Transverse colon (tissue), 4 donors: ENCODE results near the gene ATF6. TPM values are rescaled to one million over a fixed set of nuclear protein-coding genes. Genes with fewer than 3 reads are reported as not detected.

ENCODE experiments used
- DNase-seq: peaks from one replicate; pipeline ENCODE4 v3.0.0-alpha.2; 2019
- H3K27ac ChIP-seq, 4 donors: fragments of 200-600 bp; sonication (generic); 2 replicates each; pipeline ENCODE4 v1.5.1; 2016 to 2018; ENCODE audit warnings: inconsistent platforms in 4 of 4
- H3K27me3 ChIP-seq: fragments of 200-600 bp; sonication (generic); 2 replicates; pipeline ENCODE4 v1.5.1; 2017; ENCODE audit warnings: inconsistent platforms
- H3K36me3 ChIP-seq, 4 donors: fragments of 200-600 bp; sonication (generic); 2 replicates each; pipeline ENCODE4 v1.5.1; 2017 to 2019; ENCODE audit warnings: inconsistent platforms in 4 of 4
- H3K4me1 ChIP-seq, 4 donors: fragments of 200-600 bp; sonication (generic); 2 replicates each; pipeline ENCODE4 v1.5.1; 2017 to 2020; ENCODE audit warnings: inconsistent platforms in 4 of 4
- H3K4me3 ChIP-seq, 4 donors: fragments of 200-600 bp; sonication (generic); 1 replicate in 1 of 4; 2 replicates in 3 of 4; pipeline versions ENCODE4 v1.5.1 to v1.6.1; 2017 to 2019; ENCODE audit warnings: inconsistent platforms in 4 of 4
- H3K9me3 ChIP-seq, 2 donors: fragments of 200-600 bp; sonication (generic); 2 replicates each; pipeline ENCODE4 v1.5.1; 2017 to 2019; ENCODE audit warnings: inconsistent platforms in 2 of 2
- CTCF ChIP-seq, 5 experiments: fragments of 200-600 bp in 3 of 5; fragments of 450-650 bp in 2 of 5; sonication (generic) in 3 of 5; IDR thresholded peaks; 1 replicate in 2 of 5; 2 replicates in 3 of 5; pipeline ENCODE4 v1.5.1; 2016 to 2017; ENCODE audit warnings: antibody characterized with exemption in 5 of 5, inconsistent platforms in 3 of 5, mild to moderate bottlenecking in 2 of 5, moderate library complexity in 1 of 5
- EP300 ChIP-seq: sonication (generic); formaldehyde crosslinking; IDR thresholded peaks from one replicate; pipeline ENCODE4 v1.6.1; 2017; ENCODE audit warnings: antibody characterized with exemption, low read depth
- POLR2A ChIP-seq: fragments of 450-650 bp; IDR thresholded peaks from one replicate; pipeline ENCODE4 v1.6.1; 2016; ENCODE audit warnings: antibody characterized with exemption, mild to moderate bottlenecking, moderate library complexity
- POLR2AphosphoS5 ChIP-seq, 3 donors: sonication (generic); formaldehyde crosslinking; IDR thresholded peaks; one replicate each; pipeline ENCODE4 v1.6.1; 2016; ENCODE audit warnings: antibody characterized with exemption in 3 of 3
- WGBS, 2 donors: methylation state at CpG; one replicate each; pipeline ENCODE4 v1.1.5; 2018; ENCODE audit warnings: low coverage in 1 of 2; 5-methylcytosine and 5-hydroxymethylcytosine counted together
- in situ Hi-C, 4 donors: fragments of 200-750 bp; cut with MboI; loops; one replicate each; pipeline versions ENCODE4 v1.15.0 to v1.15.1; 2017; ENCODE audit warnings: low sequenced_read_pairs in 3 of 4, low pct_ligation_motif_present in 1 of 4, low pct_unique_long_range_greater_than_20kb in 1 of 4
- intact Hi-C: fragments of 100-400 bp; cut with DNase I; formaldehyde crosslinking; loops from one replicate; pipeline ENCODE4 v1.15.1; 2023; ENCODE audit warnings: low total_unique reads
- total RNA-seq, 4 donors: library from RNA; depleted of rRNA; stranded (reverse); fragments of >200 nt; gene quantifications; one replicate each; pipeline ENCODE4 v1.1.0, GENCODE V29; 2016

ATF6 gene
- total RNA-seq, 4 donors from 2014 or later, result 10.8 to 45.8 (median 23.0) TPM

GRCh38 chr1:161948435-161948834 lies 182.3 kb downstream of the ATF6 start:
- 51 to 58% methylated on average over 4 of the region's 4 CpGs for WGBS, 2 donors
- no peak for DNase-seq
- in situ Hi-C loops, result no loop called here
- peaks cover 6 to 22% (median 12%) of the 10 kb centered on the region in 4 donors for H3K4me1 ChIP-seq
- H3K27ac ChIP-seq, result peak overlapping the region in 1 of 4 donors; percentile 26
- H3K4me3 ChIP-seq, result no peak overlapping the region
- H3K27me3 ChIP-seq, result no peaks in the 10 kb centered on the region
- H3K9me3 ChIP-seq, result no peaks in the 10 kb centered on the region
- H3K36me3 ChIP-seq, result no peaks in the 10 kb centered on the region
- TF ChIP-seq CTCF (IDR thresholded peaks at IDR 0.05), result no peak
- TF ChIP-seq POLR2AphosphoS5 (IDR thresholded peaks at IDR 0.05), result no peak
- no peak for TF ChIP-seq EP300
- intact Hi-C loops, result no loop called here

- no peak for DNase-seq
- intact Hi-C loops, result no loop called here
- WGBS, 2 donors, result 80 to 83% methylated on average over 1 to 2 of the region's 2 CpGs
- no peak overlapping the region for H3K4me3 ChIP-seq
- no peaks in the 10 kb centered on the region for H3K27me3 ChIP-seq
- H3K36me3 ChIP-seq, result no peaks in the 10 kb centered on the region
- H3K4me1 ChIP-seq, result peaks cover 7 to 33% (median 18%) of the 10 kb centered on the region in 4 donors
- no peaks in the 10 kb centered on the region for H3K9me3 ChIP-seq
- in situ Hi-C loops, result no loop called here
- no peak for TF ChIP-seq EP300
- TF ChIP-seq POLR2A, result no peak
- no peak for TF ChIP-seq CTCF (IDR thresholded peaks at IDR 0.05)
- no peak for TF ChIP-seq POLR2AphosphoS5 (IDR thresholded peaks at IDR 0.05)
- H3K27ac ChIP-seq, result no peak overlapping the region
These were observed 183.4 kb downstream of the ATF6 start for GRCh38 chr1:161949548-161949947.

GRCh38 chr1:161950377-161950776 lies 184.3 kb downstream of the ATF6 start:
- Histone ChIP-seq H3K36me3 (no peaks in the 10 kb centered on the region), H3K4me1 (peaks cover 7 to 35% (median 23%) of the 10 kb centered on the region in 4 donors), H3K9me3 (no peaks in the 10 kb centered on the region), H3K4me3 (no peak overlapping the region), H3K27ac (no peak overlapping the region), H3K27me3 (no peaks in the 10 kb centered on the region)
- no peak for DNase-seq
- in situ Hi-C loops (no loop called here), intact Hi-C loops (no loop called here)
- TF ChIP-seq POLR2A (no peak), CTCF (IDR thresholded peaks at IDR 0.05) (no peak), EP300 (no peak), POLR2AphosphoS5 (IDR thresholded peaks at IDR 0.05) (no peak)
- 90 to 97% methylated on average over 1 of the region's 1 CpG for WGBS, 2 donors

GRCh38 chr1:161951646-161952045 lies 185.5 kb downstream of the ATF6 start:
- H3K4me1 ChIP-seq, result peaks cover 7 to 35% (median 23%) of the 10 kb centered on the region in 4 donors
- DNase-seq, result no peak
- in situ Hi-C loops (no loop called here), intact Hi-C loops (no loop called here)
- H3K27me3 ChIP-seq, result no peaks in the 10 kb centered on the region
- H3K9me3 ChIP-seq, result no peaks in the 10 kb centered on the region
- TF ChIP-seq POLR2A (no peak), POLR2AphosphoS5 (IDR thresholded peaks at IDR 0.05) (no peak)
- WGBS, 2 donors, result 88 to 100% methylated on average over 1 of the region's 1 CpG
- H3K27ac ChIP-seq, result no peak overlapping the region
- no peaks in the 10 kb centered on the region for H3K36me3 ChIP-seq
- H3K4me3 ChIP-seq, result no peak overlapping the region

- Histone ChIP-seq H3K36me3 (no peaks in the 10 kb centered on the region), H3K4me1 (peaks cover 7 to 35% (median 23%) of the 10 kb centered on the region in 4 donors), H3K27me3 (no peaks in the 10 kb centered on the region), H3K4me3 (no peak overlapping the region), H3K27ac (no peak overlapping the region), H3K9me3 (no peaks in the 10 kb centered on the region)
- WGBS, 2 donors, result 91 to 100% methylated on average over 3 of the region's 3 CpGs
- in situ Hi-C loops (no loop called here), intact Hi-C loops (no loop called here)
- no peak for TF ChIP-seq CTCF (IDR thresholded peaks at IDR 0.05)
- no peak for DNase-seq
These were observed 186.6 kb downstream of the ATF6 start for GRCh38 chr1:161952607-161953172.
